ENCODE results near the gene SLC29A1. TPM values are rescaled to one million over a fixed set of nuclear protein-coding genes. Genes with fewer than 3 reads are reported as not detected.

SLC29A1 gene
- total and polyA plus RNA-seq, 9 of the 15 experiments (the other 6 are each of a cell fraction or from before 2014, with no cell fraction given), result 18.9 to 170 (median 57.7) TPM

DNA sequence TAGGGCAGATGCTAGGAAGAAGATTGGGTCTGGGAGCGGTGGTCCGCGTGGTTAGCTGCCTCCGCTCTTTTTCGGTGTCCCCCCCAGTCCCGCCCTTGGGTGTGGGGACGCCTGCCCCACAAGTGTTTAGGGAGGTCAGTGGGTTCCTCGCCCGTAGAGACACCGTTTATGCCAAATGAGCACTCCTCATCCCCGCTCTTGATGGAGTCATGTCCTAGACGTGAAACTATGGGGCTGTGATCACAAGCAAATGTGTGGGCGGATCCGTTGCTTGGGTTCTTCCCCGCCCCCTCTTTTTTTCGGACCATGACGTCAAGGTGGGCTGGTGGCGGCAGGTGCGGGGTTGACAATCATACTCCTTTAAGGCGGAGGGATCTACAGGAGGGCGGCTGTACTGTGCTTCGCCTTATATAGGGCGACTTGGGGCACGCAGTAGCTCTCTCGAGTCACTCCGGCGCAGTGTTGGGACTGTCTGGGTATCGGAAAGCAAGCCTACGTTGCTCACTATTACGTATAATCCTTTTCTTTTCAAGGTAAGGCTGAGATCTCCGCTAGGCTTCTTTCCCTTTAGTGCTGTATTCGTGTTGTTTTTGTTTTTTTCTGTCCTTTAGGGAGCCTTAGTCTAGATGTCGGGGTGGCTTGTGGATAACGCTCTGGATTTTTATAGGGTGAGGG is 23.4 kb downstream of the SLC29A1 start, which contains the start of gene HSP90AB1 (continued):
- peak; percentile 43; the same call in 1 of the 2 replicates for TF ChIP-seq HNRNPL (IDR thresholded peaks at IDR 0.05; ENCODE audit: low read depth, low read length)
- TF ChIP-seq MXI1 (IDR thresholded peaks at IDR 0.05; ENCODE audit: low read depth, low read length), result no peak; the same call in 1 of the 2 replicates
- TF ChIP-seq, protein P1, sequence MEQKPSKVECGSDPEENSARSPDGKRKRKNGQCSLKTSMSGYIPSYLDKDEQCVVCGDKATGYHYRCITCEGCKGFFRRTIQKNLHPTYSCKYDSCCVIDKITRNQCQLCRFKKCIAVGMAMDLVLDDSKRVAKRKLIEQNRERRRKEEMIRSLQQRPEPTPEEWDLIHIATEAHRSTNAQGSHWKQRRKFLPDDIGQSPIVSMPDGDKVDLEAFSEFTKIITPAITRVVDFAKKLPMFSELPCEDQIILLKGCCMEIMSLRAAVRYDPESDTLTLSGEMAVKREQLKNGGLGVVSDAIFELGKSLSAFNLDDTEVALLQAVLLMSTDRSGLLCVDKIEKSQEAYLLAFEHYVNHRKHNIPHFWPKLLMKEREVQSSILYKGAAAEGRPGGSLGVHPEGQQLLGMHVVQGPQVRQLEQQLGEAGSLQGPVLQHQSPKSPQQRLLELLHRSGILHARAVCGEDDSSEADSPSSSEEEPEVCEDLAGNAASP (IDR thresholded peaks at IDR 0.05), result no peak
- no peak for TF ChIP-seq EWSR1 (IDR thresholded peaks at IDR 0.05; ENCODE audit: borderline replicate concordance, low read depth, partially characterized antibody)
- TF ChIP-seq SAFB (IDR thresholded peaks at IDR 0.05; ENCODE audit: borderline replicate concordance, low read depth, low read length), result no peak; the same call in 1 of the 2 replicates
- TF ChIP-seq, protein P2, sequence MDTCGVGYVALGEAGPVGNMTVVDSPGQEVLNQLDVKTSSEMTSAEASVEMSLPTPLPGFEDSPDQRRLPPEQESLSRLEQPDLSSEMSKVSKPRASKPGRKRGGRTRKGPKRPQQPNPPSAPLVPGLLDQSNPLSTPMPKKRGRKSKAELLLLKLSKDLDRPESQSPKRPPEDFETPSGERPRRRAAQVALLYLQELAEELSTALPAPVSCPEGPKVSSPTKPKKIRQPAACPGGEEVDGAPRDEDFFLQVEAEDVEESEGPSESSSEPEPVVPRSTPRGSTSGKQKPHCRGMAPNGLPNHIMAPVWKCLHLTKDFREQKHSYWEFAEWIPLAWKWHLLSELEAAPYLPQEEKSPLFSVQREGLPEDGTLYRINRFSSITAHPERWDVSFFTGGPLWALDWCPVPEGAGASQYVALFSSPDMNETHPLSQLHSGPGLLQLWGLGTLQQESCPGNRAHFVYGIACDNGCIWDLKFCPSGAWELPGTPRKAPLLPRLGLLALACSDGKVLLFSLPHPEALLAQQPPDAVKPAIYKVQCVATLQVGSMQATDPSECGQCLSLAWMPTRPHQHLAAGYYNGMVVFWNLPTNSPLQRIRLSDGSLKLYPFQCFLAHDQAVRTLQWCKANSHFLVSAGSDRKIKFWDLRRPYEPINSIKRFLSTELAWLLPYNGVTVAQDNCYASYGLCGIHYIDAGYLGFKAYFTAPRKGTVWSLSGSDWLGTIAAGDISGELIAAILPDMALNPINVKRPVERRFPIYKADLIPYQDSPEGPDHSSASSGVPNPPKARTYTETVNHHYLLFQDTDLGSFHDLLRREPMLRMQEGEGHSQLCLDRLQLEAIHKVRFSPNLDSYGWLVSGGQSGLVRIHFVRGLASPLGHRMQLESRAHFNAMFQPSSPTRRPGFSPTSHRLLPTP (IDR thresholded peaks at IDR 0.05; ENCODE audit: borderline replicate concordance, extremely low read depth, insufficient read length), result no peak
- TF ChIP-seq FOS (IDR thresholded peaks at IDR 0.05; ENCODE audit: extremely low read depth, insufficient read length), result no peak
- TF ChIP-seq HIVEP1 (CRISPR knock-in tag; IDR thresholded peaks at IDR 0.05), result no peak
- TF ChIP-seq, protein P3, sequence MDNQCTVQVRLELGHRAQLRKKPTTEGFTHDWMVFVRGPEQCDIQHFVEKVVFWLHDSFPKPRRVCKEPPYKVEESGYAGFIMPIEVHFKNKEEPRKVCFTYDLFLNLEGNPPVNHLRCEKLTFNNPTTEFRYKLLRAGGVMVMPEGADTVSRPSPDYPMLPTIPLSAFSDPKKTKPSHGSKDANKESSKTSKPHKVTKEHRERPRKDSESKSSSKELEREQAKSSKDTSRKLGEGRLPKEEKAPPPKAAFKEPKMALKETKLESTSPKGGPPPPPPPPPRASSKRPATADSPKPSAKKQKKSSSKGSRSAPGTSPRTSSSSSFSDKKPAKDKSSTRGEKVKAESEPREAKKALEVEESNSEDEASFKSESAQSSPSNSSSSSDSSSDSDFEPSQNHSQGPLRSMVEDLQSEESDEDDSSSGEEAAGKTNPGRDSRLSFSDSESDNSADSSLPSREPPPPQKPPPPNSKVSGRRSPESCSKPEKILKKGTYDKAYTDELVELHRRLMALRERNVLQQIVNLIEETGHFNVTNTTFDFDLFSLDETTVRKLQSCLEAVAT (IDR thresholded peaks at IDR 0.05), result peak; percentile 99
- peak; percentile 96 for TF ChIP-seq OTX1 (CRISPR knock-in tag; IDR thresholded peaks at IDR 0.05)
- 0 out of 2 replicates have a peak, but pooled peaks have one; percentile 44 for TF ChIP-seq ZNF696 (CRISPR knock-in tag; conservative IDR thresholded peaks at IDR 0.05)
- TF ChIP-seq, protein P4, sequence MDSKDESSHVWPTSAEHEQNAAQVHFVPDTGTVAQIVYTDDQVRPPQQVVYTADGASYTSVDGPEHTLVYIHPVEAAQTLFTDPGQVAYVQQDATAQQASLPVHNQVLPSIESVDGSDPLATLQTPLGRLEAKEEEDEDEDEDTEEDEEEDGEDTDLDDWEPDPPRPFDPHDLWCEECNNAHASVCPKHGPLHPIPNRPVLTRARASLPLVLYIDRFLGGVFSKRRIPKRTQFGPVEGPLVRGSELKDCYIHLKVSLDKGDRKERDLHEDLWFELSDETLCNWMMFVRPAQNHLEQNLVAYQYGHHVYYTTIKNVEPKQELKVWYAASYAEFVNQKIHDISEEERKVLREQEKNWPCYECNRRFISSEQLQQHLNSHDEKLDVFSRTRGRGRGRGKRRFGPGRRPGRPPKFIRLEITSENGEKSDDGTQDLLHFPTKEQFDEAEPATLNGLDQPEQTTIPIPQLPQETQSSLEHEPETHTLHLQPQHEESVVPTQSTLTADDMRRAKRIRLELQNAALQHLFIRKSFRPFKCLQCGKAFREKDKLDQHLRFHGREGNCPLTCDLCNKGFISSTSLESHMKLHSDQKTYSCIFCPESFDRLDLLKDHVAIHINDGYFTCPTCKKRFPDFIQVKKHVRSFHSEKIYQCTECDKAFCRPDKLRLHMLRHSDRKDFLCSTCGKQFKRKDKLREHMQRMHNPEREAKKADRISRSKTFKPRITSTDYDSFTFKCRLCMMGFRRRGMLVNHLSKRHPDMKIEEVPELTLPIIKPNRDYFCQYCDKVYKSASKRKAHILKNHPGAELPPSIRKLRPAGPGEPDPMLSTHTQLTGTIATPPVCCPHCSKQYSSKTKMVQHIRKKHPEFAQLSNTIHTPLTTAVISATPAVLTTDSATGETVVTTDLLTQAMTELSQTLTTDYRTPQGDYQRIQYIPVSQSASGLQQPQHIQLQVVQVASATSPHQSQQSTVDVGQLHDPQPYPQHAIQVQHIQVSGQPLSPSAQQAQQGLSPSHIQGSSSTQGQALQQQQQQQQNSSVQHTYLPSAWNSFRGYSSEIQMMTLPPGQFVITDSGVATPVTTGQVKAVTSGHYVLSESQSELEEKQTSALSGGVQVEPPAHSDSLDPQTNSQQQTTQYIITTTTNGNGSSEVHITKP (IDR thresholded peaks at IDR 0.05; ENCODE audit: partially characterized antibody), result no peak
